Measurements from ENCODE around the gene GALNT5.

The GALNT5 gene

DNA sequence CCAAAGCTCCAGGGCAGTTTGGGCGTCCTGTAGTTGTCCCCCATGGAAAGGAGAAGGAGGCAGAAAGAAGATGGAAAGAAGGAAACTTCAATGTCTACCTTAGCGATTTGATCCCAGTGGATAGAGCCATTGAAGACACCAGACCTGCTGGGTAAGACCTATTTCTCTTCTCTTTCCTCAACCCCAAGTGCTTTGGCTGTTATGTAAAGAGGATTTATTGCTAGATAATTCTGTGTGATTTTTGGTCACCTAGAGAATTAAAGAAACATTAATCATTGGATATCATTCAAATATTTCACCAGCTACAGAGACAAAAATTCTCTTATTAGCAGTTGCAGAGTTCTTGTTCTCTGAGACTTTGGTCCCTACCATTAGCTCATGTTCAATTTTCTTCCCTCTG is 1.9 kb downstream of the GALNT5 start:
- ChIA-PET CTCF (interaction anchor here (0.5 to 1.8 kb wide), 3 partner anchors 43 to 1634 kb away, joined by 3 to 4 read pairs (median 3); no protein-coding TSS in a partner anchor), POLR2A (no interaction called here)
- TF ChIP-seq SP7 (tag by site-specific recombination; IDR thresholded peaks at IDR 0.05), result no peak
- TF ChIP-seq ZNF580 (tag by site-specific recombination; IDR thresholded peaks at IDR 0.05), result no peak
- TF ChIP-seq ZFHX2 (tag by site-specific recombination; conservative IDR thresholded peaks at IDR 0.05), result no peak
- TF ChIP-seq ZNF366 (tag by site-specific recombination; conservative IDR thresholded peaks at IDR 0.05), result no peak
- no peak for TF ChIP-seq ZNF707 (tag by site-specific recombination; IDR thresholded peaks at IDR 0.05)
- TF ChIP-seq ZNF792 (tag by site-specific recombination; IDR thresholded peaks at IDR 0.05), result no peak
- no peak for TF ChIP-seq ZNF610 (tag by site-specific recombination; IDR thresholded peaks at IDR 0.05; ENCODE audit: borderline replicate concordance)
- TF ChIP-seq KLF1 (tag by site-specific recombination; IDR thresholded peaks at IDR 0.05), result no peak
- no peak for TF ChIP-seq PRDM1 (tag by site-specific recombination; IDR thresholded peaks at IDR 0.05)
- TF ChIP-seq ZNF571 (tag by site-specific recombination; IDR thresholded peaks at IDR 0.05), result no peak
- TF ChIP-seq ZNF510 (tag by site-specific recombination; IDR thresholded peaks at IDR 0.05; ENCODE audit: insufficient replicate concordance), result no peak
- no peak for TF ChIP-seq ZNF48 (tag by site-specific recombination; IDR thresholded peaks at IDR 0.05)
- TF ChIP-seq ATF2 (tag by site-specific recombination; IDR thresholded peaks at IDR 0.05; ENCODE audit: low read depth), result no peak
- no peak for TF ChIP-seq OSR2 (tag by site-specific recombination; IDR thresholded peaks at IDR 0.05)
- Histone ChIP-seq H3K4me3 (ENCODE audit: low read depth, low read length) (no peak overlapping the region), H3K36me3 (ENCODE audit: control insufficient read depth in 2 of 2, insufficient read depth in 1 of 2, low read length in 2 of 2) (no peaks in the 10 kb centered on the region), H3K9me3 (ENCODE audit: control insufficient read depth, insufficient read depth, low read depth, low read length) (no peaks in the 10 kb centered on the region), H3K27ac (ENCODE audit: extremely low read depth, low read depth, low read length) (no peak overlapping the region), H3K4me1 (ENCODE audit: control insufficient read depth, insufficient read depth, low read length) (peaks cover 3% of the 10 kb centered on the region; the same call in 1 of the 2 replicates)

GRCh38 chr2:157259960-157260359 is 2.5 kb downstream of the GALNT5 start:
- Histone ChIP-seq H3K27ac (ENCODE audit: extremely low read depth, low read depth, low read length) (no peak overlapping the region), H3K4me3 (ENCODE audit: low read depth, low read length) (no peak overlapping the region), H3K36me3 (ENCODE audit: control insufficient read depth in 2 of 2, insufficient read depth in 1 of 2, low read length in 2 of 2) (no peaks in the 10 kb centered on the region), H3K9me3 (ENCODE audit: control insufficient read depth, insufficient read depth, low read depth, low read length) (no peaks in the 10 kb centered on the region), H3K4me1 (ENCODE audit: control insufficient read depth, insufficient read depth, low read length) (peaks cover 3% of the 10 kb centered on the region; the same call in 1 of the 2 replicates)
- POLR2A ChIA-PET, result no interaction called here
- CTCF ChIA-PET, result no interaction called here
- TF ChIP-seq ZNF138 (tag by site-specific recombination; IDR thresholded peaks at IDR 0.05; ENCODE audit: borderline replicate concordance) (no peak), ZNF350 (tag by site-specific recombination; IDR thresholded peaks at IDR 0.05) (no peak), ZSCAN5A (tag by site-specific recombination; IDR thresholded peaks at IDR 0.05) (no peak), ZNF132 (tag by site-specific recombination; IDR thresholded peaks at IDR 0.05; ENCODE audit: borderline replicate concordance) (no peak), ZEB2 (tag by site-specific recombination; IDR thresholded peaks at IDR 0.05) (no peak), SETDB1 (IDR thresholded peaks at IDR 0.05; ENCODE audit: insufficient read length, low read length) (no peak), ZNF792 (tag by site-specific recombination; IDR thresholded peaks at IDR 0.05) (no peak), FEZF1 (tag by site-specific recombination; IDR thresholded peaks at IDR 0.05) (no peak), IKZF3 (tag by site-specific recombination; IDR thresholded peaks at IDR 0.05) (no peak), ZNF184 (tag by site-specific recombination; IDR thresholded peaks at IDR 0.05) (no peak)
- TF ChIP-seq, protein P1, sequence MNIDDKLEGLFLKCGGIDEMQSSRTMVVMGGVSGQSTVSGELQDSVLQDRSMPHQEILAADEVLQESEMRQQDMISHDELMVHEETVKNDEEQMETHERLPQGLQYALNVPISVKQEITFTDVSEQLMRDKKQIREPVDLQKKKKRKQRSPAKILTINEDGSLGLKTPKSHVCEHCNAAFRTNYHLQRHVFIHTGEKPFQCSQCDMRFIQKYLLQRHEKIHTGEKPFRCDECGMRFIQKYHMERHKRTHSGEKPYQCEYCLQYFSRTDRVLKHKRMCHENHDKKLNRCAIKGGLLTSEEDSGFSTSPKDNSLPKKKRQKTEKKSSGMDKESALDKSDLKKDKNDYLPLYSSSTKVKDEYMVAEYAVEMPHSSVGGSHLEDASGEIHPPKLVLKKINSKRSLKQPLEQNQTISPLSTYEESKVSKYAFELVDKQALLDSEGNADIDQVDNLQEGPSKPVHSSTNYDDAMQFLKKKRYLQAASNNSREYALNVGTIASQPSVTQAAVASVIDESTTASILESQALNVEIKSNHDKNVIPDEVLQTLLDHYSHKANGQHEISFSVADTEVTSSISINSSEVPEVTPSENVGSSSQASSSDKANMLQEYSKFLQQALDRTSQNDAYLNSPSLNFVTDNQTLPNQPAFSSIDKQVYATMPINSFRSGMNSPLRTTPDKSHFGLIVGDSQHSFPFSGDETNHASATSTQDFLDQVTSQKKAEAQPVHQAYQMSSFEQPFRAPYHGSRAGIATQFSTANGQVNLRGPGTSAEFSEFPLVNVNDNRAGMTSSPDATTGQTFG (tag by site-specific recombination; IDR thresholded peaks at IDR 0.05; ENCODE audit: borderline replicate concordance), result no peak
- TF ChIP-seq, protein P2, sequence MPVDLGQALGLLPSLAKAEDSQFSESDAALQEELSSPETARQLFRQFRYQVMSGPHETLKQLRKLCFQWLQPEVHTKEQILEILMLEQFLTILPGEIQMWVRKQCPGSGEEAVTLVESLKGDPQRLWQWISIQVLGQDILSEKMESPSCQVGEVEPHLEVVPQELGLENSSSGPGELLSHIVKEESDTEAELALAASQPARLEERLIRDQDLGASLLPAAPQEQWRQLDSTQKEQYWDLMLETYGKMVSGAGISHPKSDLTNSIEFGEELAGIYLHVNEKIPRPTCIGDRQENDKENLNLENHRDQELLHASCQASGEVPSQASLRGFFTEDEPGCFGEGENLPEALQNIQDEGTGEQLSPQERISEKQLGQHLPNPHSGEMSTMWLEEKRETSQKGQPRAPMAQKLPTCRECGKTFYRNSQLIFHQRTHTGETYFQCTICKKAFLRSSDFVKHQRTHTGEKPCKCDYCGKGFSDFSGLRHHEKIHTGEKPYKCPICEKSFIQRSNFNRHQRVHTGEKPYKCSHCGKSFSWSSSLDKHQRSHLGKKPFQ (tag by site-specific recombination; IDR thresholded peaks at IDR 0.05), result no peak
- TF ChIP-seq, protein P3, sequence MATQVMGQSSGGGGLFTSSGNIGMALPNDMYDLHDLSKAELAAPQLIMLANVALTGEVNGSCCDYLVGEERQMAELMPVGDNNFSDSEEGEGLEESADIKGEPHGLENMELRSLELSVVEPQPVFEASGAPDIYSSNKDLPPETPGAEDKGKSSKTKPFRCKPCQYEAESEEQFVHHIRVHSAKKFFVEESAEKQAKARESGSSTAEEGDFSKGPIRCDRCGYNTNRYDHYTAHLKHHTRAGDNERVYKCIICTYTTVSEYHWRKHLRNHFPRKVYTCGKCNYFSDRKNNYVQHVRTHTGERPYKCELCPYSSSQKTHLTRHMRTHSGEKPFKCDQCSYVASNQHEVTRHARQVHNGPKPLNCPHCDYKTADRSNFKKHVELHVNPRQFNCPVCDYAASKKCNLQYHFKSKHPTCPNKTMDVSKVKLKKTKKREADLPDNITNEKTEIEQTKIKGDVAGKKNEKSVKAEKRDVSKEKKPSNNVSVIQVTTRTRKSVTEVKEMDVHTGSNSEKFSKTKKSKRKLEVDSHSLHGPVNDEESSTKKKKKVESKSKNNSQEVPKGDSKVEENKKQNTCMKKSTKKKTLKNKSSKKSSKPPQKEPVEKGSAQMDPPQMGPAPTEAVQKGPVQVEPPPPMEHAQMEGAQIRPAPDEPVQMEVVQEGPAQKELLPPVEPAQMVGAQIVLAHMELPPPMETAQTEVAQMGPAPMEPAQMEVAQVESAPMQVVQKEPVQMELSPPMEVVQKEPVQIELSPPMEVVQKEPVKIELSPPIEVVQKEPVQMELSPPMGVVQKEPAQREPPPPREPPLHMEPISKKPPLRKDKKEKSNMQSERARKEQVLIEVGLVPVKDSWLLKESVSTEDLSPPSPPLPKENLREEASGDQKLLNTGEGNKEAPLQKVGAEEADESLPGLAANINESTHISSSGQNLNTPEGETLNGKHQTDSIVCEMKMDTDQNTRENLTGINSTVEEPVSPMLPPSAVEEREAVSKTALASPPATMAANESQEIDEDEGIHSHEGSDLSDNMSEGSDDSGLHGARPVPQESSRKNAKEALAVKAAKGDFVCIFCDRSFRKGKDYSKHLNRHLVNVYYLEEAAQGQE (tag by site-specific recombination; IDR thresholded peaks at IDR 0.05), result no peak

All from HEK293 (cell line).